DMS53 treated with DMSO at 0.1 percent for 48 hours (cell line): ENCODE results near the gene CREB5.

Experiments used
- DNase-seq: peaks from one replicate; lab custom pipeline; 2025; ENCODE audit not compliant: unreplicated experiment; lab: John Stamatoyannopoulos, UW

Gene CREB5

GRCh38 chr7:28477041-28477442, 64.7 kb downstream of the CREB5 start:
- no peak for DNase-seq

- DNase-seq = no peak
These were observed 66.3 kb downstream of the CREB5 start for GRCh38 chr7:28478656-28479055.

- DNase-seq = no peak
These were observed 67.2 kb downstream of the CREB5 start for GRCh38 chr7:28479507-28479947.

- DNase-seq = no peak
These were observed 68.3 kb downstream of the CREB5 start for GRCh38 chr7:28480595-28480994.

- no peak for DNase-seq
These were observed 69.0 kb downstream of the CREB5 start for GRCh38 chr7:28481091-28481926.

- DNase-seq = no peak
These were observed 70.8 kb downstream of the CREB5 start for GRCh38 chr7:28483112-28483511.

GRCh38 chr7:28483908-28484605, 71.7 kb downstream of the CREB5 start:
- DNase-seq = no peak

GRCh38 chr7:28484606-28484935, 72.3 kb downstream of the CREB5 start:
- DNase-seq = no peak

- DNase-seq = no peak
These were observed 75.2 kb downstream of the CREB5 start for GRCh38 chr7:28487487-28487886.

GRCh38 chr7:28488061-28488791, 75.9 kb downstream of the CREB5 start:
- DNase-seq = peak; percentile 33

GRCh38 chr7:28490831-28491230, 78.5 kb downstream of the CREB5 start:
- DNase-seq = no peak

- no peak for DNase-seq
These were observed 81.2 kb downstream of the CREB5 start for GRCh38 chr7:28493477-28493876.

GRCh38 chr7:28497009-28497408, 84.7 kb downstream of the CREB5 start:
- no peak for DNase-seq

- DNase-seq = no peak
These were observed 86.3 kb downstream of the CREB5 start for GRCh38 chr7:28498636-28499035.

GRCh38 chr7:28500138-28500537, 87.8 kb downstream of the CREB5 start:
- no peak for DNase-seq

GRCh38 chr7:28502408-28502807, 90.1 kb downstream of the CREB5 start:
- DNase-seq = no peak

- no peak for DNase-seq
These were observed 91.1 kb downstream of the CREB5 start for GRCh38 chr7:28503396-28503795.

- no peak for DNase-seq
These were observed 92.7 kb downstream of the CREB5 start for GRCh38 chr7:28505014-28505413.

- no peak for DNase-seq
These were observed 93.5 kb downstream of the CREB5 start for GRCh38 chr7:28505867-28506266.

GRCh38 chr7:28507525-28508282, 95.4 kb downstream of the CREB5 start:
- no peak for DNase-seq
